Ishikawa (cell line): Measurements from ENCODE around the gene QPRT.

Experiments used
- CREB1 ChIP-seq: IDR thresholded peaks from 2 replicates; pipeline ENCODE4 v1.6.1; 2012; ENCODE audit warnings: low read depth
- EGR1 ChIP-seq: IDR thresholded peaks from 2 replicates; pipeline ENCODE4 v1.6.1; 2012
- EP300 ChIP-seq: IDR thresholded peaks from 2 replicates; pipeline ENCODE4 v1.6.1; 2012; ENCODE audit warnings: borderline replicate concordance
- RAD21 ChIP-seq: IDR thresholded peaks from 2 replicates; pipeline ENCODE4 v1.6.1; 2012; ENCODE audit warnings: low read depth
- TAF1 ChIP-seq: IDR thresholded peaks from 2 replicates; pipeline ENCODE4 v1.6.1; 2012; ENCODE audit warnings: low read depth, mild to moderate bottlenecking
- YY1 ChIP-seq: IDR thresholded peaks from 2 replicates; pipeline ENCODE4 v1.6.1; 2012; ENCODE audit warnings: low read depth

- TF ChIP-seq EP300 (no peak), TAF1 (no peak), YY1 (no peak), EGR1 (no peak), RAD21 (no peak), CREB1 (no peak)
Observed at GRCh38 chr16:29708917-29709600, 30.1 kb downstream of the QPRT start.
